NCI-H345 (cell line): ENCODE measurements around the gene LRMDA.

Experiments used
- DNase-seq: peaks from one replicate; lab custom pipeline; 2025; lab: John Stamatoyannopoulos, UW

The LRMDA gene

GRCh38 chr10:75875740-75876139 is 444.3 kb downstream of the LRMDA start:
- no peak for DNase-seq

- no peak for DNase-seq
Measured at GRCh38 chr10:75876710-75877109, 445.3 kb downstream of the LRMDA start.

- no peak for DNase-seq
Measured at GRCh38 chr10:75877877-75878276, 446.5 kb downstream of the LRMDA start.

- DNase-seq, result no peak
Measured at GRCh38 chr10:75878586-75878985, 447.2 kb downstream of the LRMDA start.

GRCh38 chr10:75880031-75880775 is 448.8 kb downstream of the LRMDA start:
- DNase-seq, result no peak

GRCh38 chr10:75883081-75884072 is 452.0 kb downstream of the LRMDA start:
- no peak for DNase-seq

GRCh38 chr10:75884808-75885207 is 453.4 kb downstream of the LRMDA start:
- no peak for DNase-seq

GRCh38 chr10:75887369-75887768 is 455.9 kb downstream of the LRMDA start:
- DNase-seq, result no peak

- DNase-seq, result no peak
Measured at GRCh38 chr10:75887992-75888680, 456.7 kb downstream of the LRMDA start.

GRCh38 chr10:75889051-75889450 is 457.6 kb downstream of the LRMDA start:
- DNase-seq, result no peak

- no peak for DNase-seq
Measured at GRCh38 chr10:75894761-75895160, 463.3 kb downstream of the LRMDA start.

GRCh38 chr10:75895259-75895658 is 463.8 kb downstream of the LRMDA start:
- no peak for DNase-seq

- no peak for DNase-seq
Measured at GRCh38 chr10:75899816-75900390, 468.5 kb downstream of the LRMDA start.

- DNase-seq, result no peak
Measured at GRCh38 chr10:75902816-75903215, 471.4 kb downstream of the LRMDA start.

- no peak for DNase-seq
Measured at GRCh38 chr10:75904499-75905283, 473.3 kb downstream of the LRMDA start.

- DNase-seq, result no peak
Measured at GRCh38 chr10:75905490-75905889, 474.1 kb downstream of the LRMDA start.

GRCh38 chr10:75910032-75910431 is 478.6 kb downstream of the LRMDA start:
- DNase-seq, result no peak

GRCh38 chr10:75911426-75911825 is 480.0 kb downstream of the LRMDA start:
- DNase-seq, result no peak

GRCh38 chr10:75916906-75917305 is 485.5 kb downstream of the LRMDA start:
- no peak for DNase-seq

- no peak for DNase-seq
Measured at GRCh38 chr10:75919913-75920312, 488.5 kb downstream of the LRMDA start.

GRCh38 chr10:75922435-75922834 is 491.0 kb downstream of the LRMDA start:
- DNase-seq, result no peak
